Measurements from ENCODE around the gene KMT2A.
"Not testable (repeated sequence)": the region's sequence is repeated elsewhere in the genome, so short reads cannot be mapped to it uniquely, and the experiment has no call there.

Gene KMT2A

DNA sequence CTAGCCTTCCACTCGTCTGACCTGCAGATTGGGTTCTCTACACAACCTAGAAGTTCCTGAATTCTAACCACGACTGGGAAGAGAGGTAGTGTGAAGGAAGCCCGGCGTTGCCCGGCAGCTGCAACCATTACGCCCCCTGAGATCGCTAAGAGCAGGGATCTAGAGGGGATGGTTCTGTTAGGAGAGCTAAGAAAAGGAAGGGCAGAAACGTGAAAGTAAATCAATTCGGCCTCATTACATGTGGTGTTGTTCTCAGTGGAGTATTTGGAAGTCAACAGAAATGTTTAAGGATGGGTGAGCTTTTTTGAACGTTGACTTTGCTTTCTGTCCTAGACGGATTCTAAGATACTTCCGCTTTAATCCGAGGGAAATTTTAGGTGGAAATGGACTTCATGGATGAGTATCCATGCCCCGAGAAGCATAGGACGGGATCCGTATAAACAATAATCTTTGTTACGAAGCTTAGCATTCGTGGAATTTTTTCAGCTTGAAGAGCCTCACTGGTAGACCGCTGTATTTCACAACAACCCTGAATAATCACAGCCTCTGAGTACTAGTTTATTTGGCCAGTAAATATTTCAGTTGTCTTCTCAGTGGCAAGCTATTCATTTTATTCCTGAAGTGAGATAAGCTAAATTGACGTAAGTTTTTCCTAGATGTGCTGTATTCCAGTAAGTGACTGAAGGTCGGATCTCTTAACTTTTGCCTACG is 34.3 kb upstream of the KMT2A start:
- no peak for TF ChIP-seq MAX (IDR thresholded peaks at IDR 0.05; ENCODE audit: low read depth, low read length)
- DNase-seq (ENCODE audit: low read depth), result peak; percentile 45
- peak overlapping the region; percentile 77 for H3K4me3 ChIP-seq (ENCODE audit: low read depth, low read length)

GRCh38 chr11:118402594-118402993 is 33.7 kb upstream of the KMT2A start:
- not testable (repeated sequence) for DNase-seq (ENCODE audit: low read depth)
- H3K4me3 ChIP-seq (ENCODE audit: low read depth, low read length), result peak overlapping the region; percentile 77

- no peak overlapping the region for H3K4me3 ChIP-seq (ENCODE audit: low read depth, low read length)
- TF ChIP-seq CTCF (IDR thresholded peaks at IDR 0.05; ENCODE audit: low read depth, low read length) (no peak), MAX (IDR thresholded peaks at IDR 0.05; ENCODE audit: low read depth, low read length) (no peak), MYC (IDR thresholded peaks at IDR 0.05; ENCODE audit: low read depth, low read length) (no peak), POLR2A (IDR thresholded peaks at IDR 0.05; ENCODE audit: extremely low read depth, insufficient read length) (no peak)
- no peak for DNase-seq (ENCODE audit: low read depth)
These were observed 29.6 kb upstream of the KMT2A start for GRCh38 chr11:118406599-118407166.

DNA sequence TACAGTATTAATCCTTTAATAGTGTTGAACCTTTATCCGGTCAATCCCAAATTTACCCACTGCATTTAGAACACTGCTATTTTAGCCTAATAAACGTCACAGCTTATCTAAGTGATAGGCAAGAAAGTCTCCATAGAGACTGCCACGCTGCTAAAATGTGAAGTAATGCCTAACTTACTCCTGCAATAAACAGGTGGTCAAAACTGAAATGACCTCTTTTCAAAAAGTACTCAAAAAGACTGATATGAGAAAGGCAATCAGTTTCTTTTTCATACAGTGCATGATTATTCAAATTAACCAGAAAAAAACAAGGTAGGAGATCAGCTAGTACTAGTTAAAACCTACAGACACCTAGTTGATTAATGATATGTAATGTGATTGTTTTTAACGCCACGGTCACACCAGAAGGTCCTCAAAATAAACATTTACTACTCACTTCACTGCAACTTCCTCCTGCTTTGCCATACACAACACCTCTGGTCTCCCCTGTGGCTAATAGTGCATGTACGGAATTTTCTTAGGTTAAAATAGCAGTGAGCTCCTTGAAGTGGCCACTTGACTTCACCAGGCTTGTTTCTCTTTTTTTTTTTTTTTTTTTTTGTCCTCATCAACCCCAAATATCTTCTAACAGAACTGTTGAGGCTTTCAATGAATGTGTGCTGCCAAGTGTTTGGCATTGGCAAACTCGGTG is 26.1 kb upstream of the KMT2A start:
- H3K4me3 ChIP-seq (ENCODE audit: low read depth, low read length), result no peak overlapping the region
- TF ChIP-seq CTCF (IDR thresholded peaks at IDR 0.05; ENCODE audit: low read depth, low read length) (no peak), POLR2A (IDR thresholded peaks at IDR 0.05; ENCODE audit: extremely low read depth, insufficient read length) (no peak), MAX (IDR thresholded peaks at IDR 0.05; ENCODE audit: low read depth, low read length) (no peak), MYC (IDR thresholded peaks at IDR 0.05; ENCODE audit: low read depth, low read length) (no peak)
- no peak for DNase-seq (ENCODE audit: low read depth)

DNA sequence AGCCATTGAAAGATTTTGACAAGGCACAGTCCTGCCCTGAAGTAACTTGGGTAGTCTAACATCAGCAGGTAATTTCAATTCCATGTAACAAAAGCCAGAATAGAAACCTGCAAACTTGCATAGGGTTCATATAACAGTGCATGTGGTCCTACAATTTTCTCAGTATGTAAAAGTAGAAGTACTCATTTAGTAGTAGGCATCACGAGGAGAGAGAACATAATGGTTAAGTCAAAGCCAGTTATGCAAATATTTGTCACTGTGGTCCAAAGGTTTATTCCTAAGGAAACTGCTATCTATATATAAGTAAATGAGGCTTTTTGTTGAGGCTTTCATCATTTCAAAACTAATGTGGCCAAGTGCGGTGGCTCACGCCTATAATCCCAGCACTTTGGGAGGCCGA is 24.8 kb upstream of the KMT2A start:
- TF ChIP-seq MYC (IDR thresholded peaks at IDR 0.05; ENCODE audit: low read depth, low read length), result no peak
- TF ChIP-seq POLR2A (IDR thresholded peaks at IDR 0.05; ENCODE audit: extremely low read depth, insufficient read length), result no peak
- TF ChIP-seq MAX (IDR thresholded peaks at IDR 0.05; ENCODE audit: low read depth, low read length), result no peak
- TF ChIP-seq CTCF (IDR thresholded peaks at IDR 0.05; ENCODE audit: low read depth, low read length), result no peak
- no peak overlapping the region for H3K4me3 ChIP-seq (ENCODE audit: low read depth, low read length)
- DNase-seq (ENCODE audit: low read depth), result no peak

- H3K4me3 ChIP-seq (ENCODE audit: low read depth, low read length), result no peak overlapping the region
- no peak for DNase-seq (ENCODE audit: low read depth)
- no peak for TF ChIP-seq POLR2A (IDR thresholded peaks at IDR 0.05; ENCODE audit: extremely low read depth, insufficient read length)
- no peak for TF ChIP-seq CTCF (IDR thresholded peaks at IDR 0.05; ENCODE audit: low read depth, low read length)
- no peak for TF ChIP-seq MYC (IDR thresholded peaks at IDR 0.05; ENCODE audit: low read depth, low read length)
- TF ChIP-seq MAX (IDR thresholded peaks at IDR 0.05; ENCODE audit: low read depth, low read length), result no peak
These were observed 23.4 kb upstream of the KMT2A start for GRCh38 chr11:118412921-118413320.

All from NB4 (cell line).